Measurements from ENCODE around the gene FOXA3.
"Not testable (repeated sequence)": the region's sequence is repeated elsewhere in the genome, so short reads cannot be mapped to it uniquely, and the experiment has no call there.

FOXA3 gene

DNA sequence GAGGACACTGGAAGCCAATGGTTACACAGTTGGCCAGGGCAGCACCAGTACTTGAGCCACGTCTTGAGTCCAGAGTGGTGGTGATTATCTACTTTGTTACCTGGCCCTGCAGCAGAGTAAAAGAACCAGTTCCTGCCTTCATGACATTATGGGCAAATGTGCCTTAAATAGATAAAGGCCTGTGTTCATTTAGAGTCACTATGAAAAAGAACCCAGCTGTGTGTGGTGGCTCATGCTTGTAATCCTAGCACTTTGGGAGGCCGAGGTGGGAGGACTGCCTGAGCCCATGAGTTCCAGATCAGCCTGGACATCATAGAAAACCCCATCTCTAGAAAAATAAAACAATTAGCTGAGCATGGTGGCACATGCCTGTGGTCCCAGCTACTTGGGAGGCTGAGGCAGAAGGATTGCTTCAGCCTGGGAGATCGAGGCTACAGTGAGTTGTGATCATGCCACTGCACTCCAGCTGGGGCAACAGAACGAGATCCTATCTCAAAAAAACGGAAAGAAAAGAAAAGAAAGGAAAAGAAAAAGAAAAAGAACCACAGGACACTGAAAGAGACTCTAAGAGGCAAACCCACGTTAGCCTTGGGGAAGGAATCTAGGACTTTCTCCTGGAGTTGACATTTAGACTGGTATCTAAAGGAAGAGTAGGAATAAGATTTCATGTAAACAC lies 25.2 kb downstream of the FOXA3 start:
- no peak for DNase-seq (ENCODE audit: low read depth, low spot score)

DNA sequence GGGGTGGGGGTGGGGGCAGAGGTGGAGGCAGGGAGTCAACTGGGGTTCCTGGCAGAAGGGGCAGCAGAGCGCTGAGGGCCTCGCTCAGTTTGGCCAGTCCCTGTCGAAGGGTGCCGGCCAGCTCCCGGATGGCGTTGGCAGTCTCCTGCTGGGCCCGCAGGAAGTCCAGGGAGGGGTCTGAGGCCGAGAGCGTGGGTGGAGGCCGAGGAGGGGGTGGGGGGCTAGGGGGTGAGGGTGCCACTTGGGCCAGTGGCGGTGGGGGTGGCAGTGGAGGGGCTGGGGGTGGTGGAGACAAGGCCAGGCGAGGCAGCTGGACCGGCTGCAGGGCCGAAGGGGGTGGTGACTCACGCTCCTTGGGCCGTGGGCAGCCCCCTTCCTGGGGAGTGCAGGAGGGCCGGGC lies 26.8 kb downstream of the FOXA3 start:
- no peak for DNase-seq (ENCODE audit: low read depth, low spot score)

DNA sequence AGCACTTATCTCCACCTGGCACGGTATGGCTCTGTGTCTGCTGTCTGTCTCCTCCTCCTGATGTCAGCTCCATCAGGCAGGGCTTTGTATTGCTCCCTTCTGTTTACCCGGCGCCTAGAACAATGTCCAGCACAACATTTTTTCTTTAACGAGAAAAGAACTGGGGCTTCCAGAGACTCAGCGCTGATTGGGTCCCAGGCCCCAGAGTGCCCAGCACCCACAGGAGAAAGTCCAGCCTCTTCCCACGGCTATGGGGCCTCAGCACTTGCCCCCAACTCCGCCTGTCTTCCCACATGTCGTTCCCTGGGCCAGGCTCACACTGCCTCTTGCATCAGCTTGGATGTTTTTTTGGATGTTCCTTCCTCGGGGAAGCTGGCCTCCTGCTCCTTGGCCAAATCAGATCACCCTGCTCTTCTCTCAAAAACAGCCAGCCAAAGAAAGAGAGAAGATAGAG lies 31.4 kb downstream of the FOXA3 start:
- no peak for DNase-seq (ENCODE audit: low read depth, low spot score)

DNA sequence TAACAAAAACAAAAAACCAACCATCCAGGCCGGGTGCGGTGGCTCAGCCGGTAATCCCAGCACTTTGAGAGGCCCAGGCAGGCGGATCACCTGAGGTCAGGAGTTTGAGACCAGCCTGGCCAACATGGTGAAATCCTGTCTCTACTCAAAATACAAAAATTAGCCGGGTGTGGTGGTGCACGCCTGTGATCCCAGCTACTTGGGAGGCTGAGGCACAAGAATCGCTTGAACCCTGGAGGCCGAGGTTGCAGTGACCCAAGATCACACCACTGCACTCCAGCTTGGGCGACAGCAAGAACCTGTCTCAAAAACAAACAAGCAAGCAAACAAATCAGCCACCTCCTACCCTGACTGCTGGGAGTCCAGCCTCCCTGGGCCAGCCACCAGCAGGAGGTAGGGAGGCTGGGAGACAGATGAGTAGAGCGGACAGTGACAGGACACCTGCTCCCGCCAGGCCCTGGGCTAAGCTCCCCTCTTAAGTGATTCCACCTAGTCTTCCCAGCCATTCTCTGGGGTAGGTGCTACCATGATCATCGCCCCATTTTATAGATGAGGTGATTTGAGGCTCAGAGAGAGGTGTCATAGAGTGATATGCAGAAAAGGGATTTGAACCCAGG lies 32.0 kb downstream of the FOXA3 start:
- DNase-seq (ENCODE audit: low read depth, low spot score), result not testable (repeated sequence)

DNA sequence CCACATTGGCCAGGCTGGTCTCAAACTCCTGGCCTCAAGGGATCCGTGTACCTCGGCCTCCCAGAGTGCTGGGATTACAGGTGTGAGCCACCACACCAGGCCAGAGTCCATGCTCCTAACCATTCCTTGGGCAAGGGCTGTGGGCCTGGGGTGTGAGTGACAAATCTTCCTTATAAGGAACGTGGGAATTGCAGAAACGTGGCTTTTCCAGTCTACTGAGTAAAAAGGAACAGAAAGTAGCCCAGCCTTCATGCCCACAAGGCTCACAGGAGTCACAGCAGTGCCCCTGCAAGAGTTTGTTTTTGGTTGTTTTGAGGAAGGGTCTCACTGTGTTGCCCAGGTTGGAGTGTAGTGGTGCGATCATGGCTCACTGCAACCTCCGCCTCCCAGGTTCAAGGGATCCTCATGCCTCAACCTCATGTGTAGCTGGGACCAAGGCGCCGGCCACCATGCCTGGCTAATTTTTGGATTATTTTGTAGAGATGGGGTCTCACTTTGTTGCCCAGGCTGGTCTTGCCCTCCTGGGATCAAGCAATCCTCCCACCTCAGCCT lies 33.2 kb downstream of the FOXA3 start:
- DNase-seq (ENCODE audit: low read depth, low spot score), result no peak

DNA sequence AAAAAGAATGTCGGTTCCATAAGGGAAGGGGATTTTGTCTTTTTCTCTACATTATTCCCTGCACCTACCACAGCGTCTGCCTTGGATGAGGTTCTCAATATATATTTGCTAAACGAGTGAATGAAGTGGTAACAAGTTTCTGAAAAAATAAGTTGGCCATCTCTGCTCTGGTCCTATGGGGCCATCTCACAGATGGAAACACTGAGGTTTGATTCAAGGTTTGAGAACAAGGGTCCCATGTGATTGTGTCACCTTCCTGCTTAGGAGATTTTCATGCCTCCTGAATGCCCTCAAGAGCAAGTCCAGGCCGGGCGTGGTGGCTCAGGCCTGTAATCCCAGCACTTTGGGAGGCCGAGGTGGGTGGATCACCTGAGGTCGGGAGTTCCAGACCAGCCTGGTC lies 35.1 kb downstream of the FOXA3 start:
- no peak for DNase-seq (ENCODE audit: low read depth, low spot score)

DNA sequence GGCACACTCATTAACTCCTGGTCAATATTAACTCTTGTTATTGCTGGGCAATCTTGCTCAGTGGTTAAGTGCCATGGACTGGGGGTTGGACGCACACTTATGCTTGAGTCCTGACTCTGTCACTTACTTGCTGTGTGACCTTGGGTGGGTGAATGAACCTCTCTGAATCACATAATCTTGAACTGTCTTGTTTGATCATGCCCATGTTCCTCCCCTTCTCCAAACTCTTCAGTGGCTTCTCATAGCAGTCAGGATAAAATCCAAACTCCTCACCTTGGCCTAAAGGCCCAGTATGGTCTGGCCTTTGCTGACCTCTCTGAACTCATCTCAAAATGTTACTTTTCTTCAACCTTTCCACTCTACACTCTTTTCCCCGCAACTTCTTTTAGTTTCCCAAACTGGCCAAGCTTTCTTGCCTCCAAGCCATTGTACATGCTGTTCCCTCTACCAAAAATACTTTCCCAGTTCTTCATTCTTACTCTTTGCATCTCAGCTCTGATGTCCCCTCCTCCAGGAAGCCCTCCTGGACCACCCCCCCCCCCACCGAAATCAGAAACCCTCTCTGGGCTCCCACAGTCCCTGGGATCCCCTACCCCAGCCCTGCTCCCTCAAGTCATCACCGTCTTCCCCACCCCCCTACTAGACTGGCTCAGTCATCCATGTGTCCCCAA lies 35.9 kb downstream of the FOXA3 start:
- DNase-seq (ENCODE audit: low read depth, low spot score), result no peak

DNA sequence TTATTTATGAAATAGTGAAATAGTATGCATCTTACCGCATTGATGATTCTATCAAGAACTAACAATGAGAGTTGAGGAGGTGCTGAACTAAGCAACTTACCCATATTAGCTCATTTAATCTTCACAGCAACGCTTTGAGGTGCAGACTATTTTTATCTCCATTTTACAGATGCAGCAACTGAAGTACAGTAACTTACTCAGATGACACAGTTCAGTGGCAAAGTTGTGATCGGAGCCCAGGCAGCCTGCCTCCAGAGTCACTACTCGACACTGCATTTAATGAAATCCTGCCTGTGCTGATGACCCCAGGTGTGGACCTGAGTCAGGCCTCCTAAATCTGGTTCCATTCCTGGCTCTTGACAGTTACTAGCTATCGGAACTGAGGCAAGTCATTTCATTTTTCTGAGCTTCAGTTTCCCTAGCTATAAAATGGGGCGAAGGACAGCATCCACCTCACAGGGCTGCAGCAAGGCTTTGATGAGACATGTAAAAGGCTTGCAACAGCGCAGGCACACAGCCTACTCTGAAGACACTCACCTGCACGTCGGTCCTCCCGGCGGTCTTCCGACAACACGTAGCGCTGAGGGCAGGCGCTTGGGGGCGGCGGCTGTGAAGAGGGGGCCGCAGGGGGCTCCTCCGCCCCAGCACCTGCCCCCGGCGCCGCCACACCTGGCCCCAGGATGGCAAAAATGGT lies 36.8 kb downstream of the FOXA3 start:
- DNase-seq (ENCODE audit: low read depth, low spot score), result peak; percentile 14

DNA sequence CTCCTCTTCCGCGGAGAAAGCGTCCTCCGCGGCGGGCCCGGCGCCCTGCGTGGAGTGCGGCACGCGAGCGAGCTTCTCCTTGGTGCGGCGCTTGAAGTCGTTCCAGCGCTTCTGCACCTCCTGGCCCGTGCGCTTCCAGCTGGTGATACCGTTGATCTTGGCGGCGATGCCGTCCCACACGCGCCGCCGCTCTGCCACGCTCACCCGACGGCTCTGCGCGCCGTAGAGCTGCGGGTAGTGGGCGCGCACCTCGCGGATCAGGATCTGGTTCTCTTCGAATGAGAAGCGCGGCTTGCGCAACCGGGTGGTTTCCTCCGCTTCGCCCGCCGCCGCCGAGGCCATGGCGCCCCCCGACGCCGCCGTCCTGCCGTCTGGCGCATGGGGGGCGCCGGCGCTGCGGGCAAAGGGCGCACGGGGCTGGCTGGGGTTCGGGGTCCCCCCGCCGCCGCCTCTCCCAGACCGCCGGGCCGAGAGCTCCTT lies 37.3 kb downstream of the FOXA3 start:
- peak; percentile 62 for DNase-seq (ENCODE audit: low read depth, low spot score)

DNA sequence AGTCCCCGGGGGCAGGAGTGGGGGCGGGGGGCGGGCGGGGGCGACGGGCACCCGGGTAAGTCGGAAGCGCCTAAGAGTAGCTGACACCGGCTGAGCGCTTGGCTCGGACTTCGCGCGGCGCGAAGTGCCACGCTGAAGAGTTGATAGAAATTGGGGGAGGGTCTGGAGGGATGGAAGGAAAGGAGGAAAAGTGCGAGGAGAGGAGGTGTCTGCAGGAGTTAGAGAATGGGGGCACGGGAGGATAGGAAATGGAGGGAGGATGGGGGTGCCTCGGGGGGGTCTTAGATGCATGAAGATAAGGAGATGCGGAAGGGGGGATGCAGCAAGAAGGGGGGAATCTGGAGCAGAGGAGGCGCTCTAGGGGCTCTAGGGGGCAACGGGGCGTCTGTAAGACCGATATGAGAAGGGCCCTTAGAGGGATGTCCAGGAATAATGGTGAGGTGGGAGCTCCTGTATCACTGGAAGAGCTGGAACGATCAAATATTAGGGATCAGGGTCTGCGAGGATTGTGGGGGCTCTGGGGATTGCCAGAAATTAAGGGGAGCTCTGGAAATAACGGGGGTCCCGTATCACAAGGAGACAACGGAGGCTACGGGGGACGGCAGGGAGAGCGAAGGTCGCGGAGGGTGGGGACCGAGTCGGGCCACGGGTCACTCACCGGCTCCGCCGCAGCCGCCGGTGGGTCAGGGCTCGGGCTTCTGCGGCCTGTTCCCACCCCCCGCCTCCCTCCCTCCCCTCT lies 38.0 kb downstream of the FOXA3 start, which contains the start of gene MYPOP:
Gene MYPOP (minus strand): TSS at position 702 of the 739 bp plus-strand sequence. CDS start 840 bp downstream, outside the sequence.
- DNase-seq (ENCODE audit: low read depth, low spot score), result peak; percentile 44

DNA sequence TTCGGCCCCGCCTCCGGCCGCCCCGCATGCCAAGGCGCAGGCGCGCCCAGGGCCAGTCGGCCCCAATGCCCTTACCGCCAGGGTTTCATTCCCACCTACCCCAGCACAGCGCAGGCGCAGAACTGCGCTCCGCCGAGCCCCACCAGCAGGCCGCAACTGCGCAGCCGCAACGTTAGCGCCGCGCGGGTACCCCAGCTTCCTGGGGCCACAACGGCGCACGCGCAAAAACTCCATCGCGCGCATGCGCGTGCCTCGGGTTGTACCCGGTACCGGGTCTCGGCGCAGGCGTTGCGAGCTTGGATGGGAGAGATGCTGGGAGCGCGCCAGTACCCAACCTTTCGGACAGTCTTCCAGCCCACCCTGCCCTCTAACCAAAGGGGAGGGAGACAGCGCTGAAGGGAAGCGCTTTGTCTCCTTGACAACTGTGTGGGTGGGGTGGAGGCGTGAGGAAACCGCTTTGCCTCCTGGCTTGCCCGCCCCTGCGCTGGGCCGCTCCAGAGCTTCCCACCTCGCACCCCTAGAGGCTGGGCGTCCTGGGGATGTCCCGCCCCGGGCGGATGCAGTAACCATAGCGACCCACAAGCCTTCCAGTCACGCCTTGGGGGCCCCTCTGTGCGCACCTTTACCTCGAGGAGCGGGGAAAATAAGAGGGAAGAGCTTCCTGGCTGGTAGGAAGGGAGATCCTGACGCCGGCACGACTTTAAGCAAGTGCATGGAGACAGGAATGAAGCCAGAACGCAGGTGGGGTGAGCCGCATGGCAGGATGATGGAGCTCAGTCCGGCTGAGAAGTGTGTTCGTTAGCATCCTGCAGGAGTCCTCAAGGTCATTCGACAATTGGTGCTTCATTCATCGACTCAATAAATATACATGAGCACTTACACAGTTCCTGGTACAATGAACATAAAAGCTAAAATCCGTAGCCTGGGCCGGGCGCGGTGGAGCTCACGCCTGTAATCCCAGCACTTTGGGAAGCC lies 38.8 kb downstream of the FOXA3 start:
- peak; percentile 100 for DNase-seq (ENCODE audit: low read depth, low spot score)

DNA sequence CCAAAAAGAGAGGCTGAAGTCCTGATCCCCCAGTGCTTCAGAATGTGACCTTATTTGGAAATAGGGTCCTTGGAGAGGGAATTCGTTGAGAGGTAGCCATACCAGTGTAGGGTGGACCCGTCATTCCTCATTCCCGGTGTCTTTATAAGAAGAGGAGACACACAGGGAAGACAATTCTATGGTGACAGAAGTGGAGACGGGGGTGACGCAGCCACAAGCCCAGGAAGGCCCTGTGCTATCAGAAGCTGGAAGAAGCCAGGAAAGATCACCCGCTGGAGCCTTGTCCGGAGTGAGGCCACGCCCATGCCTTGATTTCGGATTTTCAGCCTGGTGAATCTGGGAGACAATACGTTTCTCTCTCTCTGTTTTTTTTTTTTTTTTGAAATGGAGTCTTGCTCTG lies 40.9 kb downstream of the FOXA3 start:
- DNase-seq (ENCODE audit: low read depth, low spot score), result no peak

DNA sequence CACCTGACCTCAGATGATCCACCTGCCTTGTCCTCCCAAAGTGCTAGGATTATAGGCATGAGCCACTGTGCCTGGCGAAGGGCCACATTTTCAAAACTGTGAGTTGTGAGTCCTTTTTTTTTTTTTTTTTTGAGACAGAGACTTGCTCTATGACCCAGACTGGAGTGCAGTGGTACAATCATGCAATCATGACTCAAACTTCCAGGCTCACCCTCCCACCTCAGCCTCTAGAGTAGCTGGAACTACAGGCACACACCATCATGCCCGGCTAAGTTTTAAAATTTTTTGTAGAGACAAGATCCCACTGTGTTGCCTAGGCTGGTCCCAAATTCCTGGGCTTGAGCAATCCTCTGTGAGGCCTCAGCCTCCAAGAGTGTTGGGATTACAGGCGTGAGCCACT lies 42.1 kb downstream of the FOXA3 start:
- no peak for DNase-seq (ENCODE audit: low read depth, low spot score)

DNA sequence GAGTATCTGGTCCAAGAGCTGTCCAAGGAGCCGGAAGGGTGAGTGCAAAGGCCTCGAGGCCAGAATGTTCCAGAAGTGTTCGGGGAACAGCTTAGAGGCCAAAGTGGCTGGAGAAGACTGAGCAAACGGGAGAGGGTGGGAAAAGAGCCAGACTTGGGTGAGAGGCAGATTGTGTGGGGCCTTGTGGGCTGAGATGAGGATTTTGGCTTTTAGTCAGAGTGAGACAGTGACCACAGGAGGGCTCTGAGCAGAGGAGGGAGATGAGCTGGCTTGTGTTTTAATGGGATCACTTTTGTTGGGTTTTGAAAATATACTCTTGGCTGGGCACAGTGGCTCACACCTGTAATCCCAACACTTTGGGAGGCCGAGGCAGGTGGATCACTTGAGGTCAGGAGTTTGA lies 44.8 kb downstream of the FOXA3 start:
- DNase-seq (ENCODE audit: low read depth, low spot score), result no peak

DNA sequence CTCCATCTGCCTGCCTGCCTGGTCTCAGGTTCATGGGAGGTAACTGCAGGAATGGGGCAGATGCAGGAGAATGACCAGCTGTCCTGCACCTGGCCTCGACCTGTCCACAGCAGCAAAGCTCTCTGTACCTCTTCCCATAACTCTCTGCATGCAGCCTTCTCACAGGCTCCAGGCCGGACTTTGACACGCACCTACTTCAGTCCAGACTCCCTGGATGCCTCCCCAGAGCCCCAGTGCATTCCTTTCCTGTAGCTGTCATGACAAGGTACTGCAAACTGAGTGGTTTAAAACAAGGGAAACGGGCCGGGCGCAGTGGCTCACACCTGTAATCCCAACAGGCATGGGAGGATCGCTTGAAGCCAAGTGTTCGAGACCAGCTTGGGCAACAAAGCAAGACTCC lies 47.2 kb downstream of the FOXA3 start:
- no peak for DNase-seq (ENCODE audit: low read depth, low spot score)

DNA sequence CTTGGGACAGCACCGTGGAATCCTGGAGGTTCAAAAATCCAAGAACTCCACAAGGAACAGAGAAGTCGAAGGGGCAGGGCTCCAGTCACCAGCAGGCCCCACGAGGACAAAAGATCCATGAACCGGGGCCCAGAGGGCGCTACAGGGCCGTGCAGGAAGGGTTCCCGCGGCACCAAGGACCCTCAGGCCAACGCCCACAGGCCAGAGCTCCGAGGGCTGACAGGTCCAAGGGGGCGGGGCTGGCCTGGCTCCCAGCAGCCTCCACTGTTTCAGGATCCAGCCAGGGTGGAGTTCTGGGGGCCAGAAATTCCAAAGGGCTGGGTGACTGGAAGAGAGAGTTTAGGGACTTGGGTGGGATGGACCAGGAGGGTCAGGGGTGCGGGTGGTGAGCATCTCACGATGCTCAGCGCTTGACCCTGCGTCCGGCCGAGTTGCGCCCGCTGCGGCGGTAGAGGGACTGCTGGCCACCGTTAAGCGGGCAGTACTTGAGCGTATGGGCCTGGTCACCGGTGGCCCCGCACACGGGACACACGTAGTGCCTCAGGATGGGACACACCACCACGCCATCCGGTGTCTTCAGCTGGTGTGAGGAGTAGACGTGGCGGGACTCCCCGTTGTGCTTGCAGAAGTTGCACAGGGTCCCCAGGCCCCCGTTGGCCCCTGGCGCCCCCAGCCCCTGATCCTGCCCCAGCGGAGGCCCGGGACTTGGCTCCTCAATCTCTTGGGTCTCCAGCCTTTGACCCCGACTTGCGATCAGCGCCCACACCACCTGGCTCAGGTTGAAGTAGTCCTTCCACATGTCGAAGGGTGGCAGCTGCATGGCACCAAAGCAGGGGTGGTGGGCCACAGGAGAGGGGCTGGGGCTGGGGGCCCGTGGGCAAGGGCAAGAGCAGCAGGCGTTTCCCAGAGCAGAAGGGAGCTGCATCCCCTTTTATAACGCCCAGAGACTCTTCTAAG lies 50.0 kb downstream of the FOXA3 start, which contains the start of gene NANOS2:
Gene NANOS2 (minus strand): TSS at position 905 of the 957 bp plus-strand sequence. CDS start 85 bp downstream, at position 820.
- DNase-seq (ENCODE audit: low read depth, low spot score), result peak; percentile 25

DNA sequence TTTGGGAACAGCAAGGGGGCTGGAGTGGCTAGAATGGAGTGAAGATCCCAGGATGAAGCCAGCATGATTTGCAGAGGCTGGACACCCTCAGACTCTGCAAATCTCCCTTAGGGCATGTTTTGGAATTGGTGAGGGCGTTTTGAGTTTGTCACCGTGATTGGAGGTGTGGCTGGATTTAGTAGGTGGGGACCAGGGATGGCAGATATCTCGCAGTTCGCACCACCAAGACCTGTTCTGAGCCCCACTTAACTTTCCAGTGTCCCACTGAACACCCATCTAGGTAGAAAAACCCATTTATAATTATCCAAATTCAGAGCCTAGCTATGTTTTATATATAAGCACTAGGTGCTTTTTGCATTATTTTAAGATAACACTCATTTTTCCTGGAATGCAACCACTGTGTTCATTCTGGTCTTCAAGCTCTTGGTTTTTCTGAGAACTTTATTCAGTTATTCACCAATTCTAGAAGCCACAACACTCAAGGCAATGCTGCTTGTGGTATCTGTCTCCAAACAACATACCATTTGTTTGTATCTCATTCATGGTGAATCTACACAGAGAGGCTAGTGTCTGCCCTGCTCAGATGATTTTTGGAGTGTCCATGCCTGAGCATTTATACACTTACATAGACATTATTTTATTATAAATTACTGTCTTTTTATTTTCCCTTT lies 53.4 kb downstream of the FOXA3 start:
- no peak for DNase-seq (ENCODE audit: low read depth, low spot score)

DNA sequence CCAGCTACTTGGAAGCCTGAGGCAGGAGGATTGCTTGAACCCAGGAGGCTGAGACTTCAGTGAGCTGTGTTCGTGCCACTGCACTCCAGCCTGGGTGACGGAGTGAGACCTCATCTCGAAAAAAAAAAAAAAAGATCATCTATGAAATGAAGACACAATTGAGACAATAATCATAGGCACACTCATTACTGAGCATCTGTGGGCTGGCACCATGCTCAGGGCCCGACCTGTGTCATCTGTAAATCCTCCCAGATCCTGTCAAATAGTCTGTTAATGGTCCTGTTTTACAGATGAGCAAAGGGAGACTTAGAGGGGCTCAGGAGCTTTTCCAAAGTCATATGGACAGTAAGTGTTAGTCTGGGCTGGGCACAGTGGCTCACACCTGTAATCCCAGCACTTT lies 54.6 kb downstream of the FOXA3 start:
- DNase-seq (ENCODE audit: low read depth, low spot score), result no peak
